ENCODE results near the gene SRPRB. TPM values are rescaled to one million over a fixed set of nuclear protein-coding genes. Genes with fewer than 3 reads are reported as not detected.

Gene SRPRB
- total and polyA plus RNA-seq, 2 experiments from 2014 or later, result 99.4 to 110 TPM

DNA sequence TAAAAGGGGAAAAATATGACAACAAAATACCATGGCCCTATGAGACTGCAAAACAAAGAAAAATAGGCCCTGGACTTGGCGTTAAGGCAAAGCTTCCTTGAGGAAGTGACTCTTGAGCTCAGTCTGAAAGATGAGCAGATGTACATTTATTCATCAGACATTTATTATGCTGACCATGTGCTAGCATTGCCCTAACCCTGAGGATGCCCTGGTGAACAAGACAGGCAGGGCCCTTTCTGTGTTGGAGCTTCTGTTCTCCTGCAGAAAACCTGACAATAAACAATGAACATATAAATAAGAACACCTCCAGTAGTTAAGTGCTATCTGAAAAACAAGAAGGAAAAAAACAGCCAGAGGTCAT is 47.1 kb upstream of the SRPRB start:
- Histone ChIP-seq H3K9me2 (ENCODE audit: insufficient read depth) (no peaks in the 10 kb centered on the region), H3K27me3 (replicated peaks; ENCODE audit: insufficient read depth) (peaks cover 8% of the 10 kb centered on the region; the same call in 1 of the 2 replicates), H3K9me3 (ENCODE audit: low read depth) (no peaks in the 10 kb centered on the region), H3K4me3 (no peak overlapping the region), H3K27ac (no peak overlapping the region), H4K20me1 (ENCODE audit: insufficient read depth) (no peaks in the 10 kb centered on the region), H3K4me1 (ENCODE audit: insufficient read depth) (no peaks in the 10 kb centered on the region), H3K4me2 (ENCODE audit: unreplicated experiment) (no peak overlapping the region), H3F3A (ENCODE audit: insufficient read depth) (no peaks in the 10 kb centered on the region), H3K9ac (no peak overlapping the region), H2AFZ (no peak overlapping the region), H3K36me3 (ENCODE audit: low read depth) (no peaks in the 10 kb centered on the region), H3K79me2 (ENCODE audit: insufficient read depth) (no peaks in the 10 kb centered on the region)
- no peak for TF ChIP-seq EZH2 (IDR thresholded peaks at IDR 0.05; ENCODE audit: insufficient read depth, poor library complexity, severe bottlenecking)
- TF ChIP-seq EZH2phosphoT487 (IDR thresholded peaks at IDR 0.05; ENCODE audit: insufficient read depth, low read depth), result no peak
- in situ Hi-C loops (cut with MboI), result no loop called here
- WGBS, 2 experiments (ENCODE audit: low coverage in 1 of 2, low lambda C conversion rate in 2 of 2, missing lambda C conversion rate in 2 of 2), result 53 to 55% methylated on average over 1 of the region's 1 CpG
- DNase-seq, result no peak

DNA sequence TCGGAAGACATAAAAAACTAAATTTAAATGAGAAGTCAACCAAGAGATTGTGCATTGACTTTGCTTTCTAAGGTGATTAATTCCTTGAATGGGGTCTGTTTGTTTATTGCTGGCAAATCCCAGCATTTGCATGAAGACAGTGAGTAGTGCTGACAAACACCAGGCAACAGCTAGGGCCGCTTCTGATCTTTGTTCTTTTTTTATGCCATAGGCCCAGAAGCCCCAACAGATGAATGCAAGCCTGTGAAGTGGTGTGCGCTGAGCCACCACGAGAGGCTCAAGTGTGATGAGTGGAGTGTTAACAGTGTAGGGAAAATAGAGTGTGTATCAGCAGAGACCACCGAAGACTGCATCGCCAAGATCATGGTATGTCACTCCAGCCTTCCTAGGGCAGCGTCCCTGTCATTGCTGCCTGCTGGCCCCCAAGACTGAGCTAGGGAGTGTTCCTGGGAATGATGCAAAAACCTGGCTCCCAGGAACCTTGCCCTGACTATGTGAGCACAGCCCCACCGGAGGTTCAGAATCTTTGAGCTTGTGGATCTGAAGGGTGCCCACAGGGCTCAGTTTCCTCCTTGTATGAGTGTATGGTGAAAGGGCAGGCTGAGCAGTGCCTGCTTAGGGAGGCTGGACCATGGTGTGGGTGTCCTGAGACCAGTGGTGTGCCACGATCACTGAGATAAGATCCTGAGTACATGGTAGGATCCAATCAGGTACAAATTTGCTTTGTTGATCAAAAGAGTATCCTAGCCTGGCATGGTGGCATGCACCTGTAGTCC is 46.5 kb upstream of the SRPRB start:
- no peaks in the 10 kb centered on the region for H3K9me2 ChIP-seq (ENCODE audit: insufficient read depth)
- no peak overlapping the region for H3K4me2 ChIP-seq (ENCODE audit: unreplicated experiment)
- TF ChIP-seq EZH2 (IDR thresholded peaks at IDR 0.05; ENCODE audit: insufficient read depth, poor library complexity, severe bottlenecking), result no peak
- no peak for TF ChIP-seq EZH2phosphoT487 (IDR thresholded peaks at IDR 0.05; ENCODE audit: insufficient read depth, low read depth)
- H3K27ac ChIP-seq, result no peak overlapping the region
- H2AFZ ChIP-seq, result no peak overlapping the region
- H3F3A ChIP-seq (ENCODE audit: insufficient read depth), result no peaks in the 10 kb centered on the region
- peaks cover 8% of the 10 kb centered on the region; the same call in 1 of the 2 replicates for H3K27me3 ChIP-seq (replicated peaks; ENCODE audit: insufficient read depth)
- no peaks in the 10 kb centered on the region for H4K20me1 ChIP-seq (ENCODE audit: insufficient read depth)
- no peak overlapping the region for H3K4me3 ChIP-seq
- H3K36me3 ChIP-seq (ENCODE audit: low read depth), result no peaks in the 10 kb centered on the region
- in situ Hi-C loops (cut with MboI), result no loop called here
- H3K9me3 ChIP-seq (ENCODE audit: low read depth), result no peaks in the 10 kb centered on the region
- H3K79me2 ChIP-seq (ENCODE audit: insufficient read depth), result no peaks in the 10 kb centered on the region
- H3K4me1 ChIP-seq (ENCODE audit: insufficient read depth), result no peaks in the 10 kb centered on the region
- no peak for DNase-seq
- 51 to 67% methylated on average over 9 of the region's 9 CpGs for WGBS, 2 experiments (ENCODE audit: low coverage in 1 of 2, low lambda C conversion rate in 2 of 2, missing lambda C conversion rate in 2 of 2)
- no peak overlapping the region for H3K9ac ChIP-seq

DNA sequence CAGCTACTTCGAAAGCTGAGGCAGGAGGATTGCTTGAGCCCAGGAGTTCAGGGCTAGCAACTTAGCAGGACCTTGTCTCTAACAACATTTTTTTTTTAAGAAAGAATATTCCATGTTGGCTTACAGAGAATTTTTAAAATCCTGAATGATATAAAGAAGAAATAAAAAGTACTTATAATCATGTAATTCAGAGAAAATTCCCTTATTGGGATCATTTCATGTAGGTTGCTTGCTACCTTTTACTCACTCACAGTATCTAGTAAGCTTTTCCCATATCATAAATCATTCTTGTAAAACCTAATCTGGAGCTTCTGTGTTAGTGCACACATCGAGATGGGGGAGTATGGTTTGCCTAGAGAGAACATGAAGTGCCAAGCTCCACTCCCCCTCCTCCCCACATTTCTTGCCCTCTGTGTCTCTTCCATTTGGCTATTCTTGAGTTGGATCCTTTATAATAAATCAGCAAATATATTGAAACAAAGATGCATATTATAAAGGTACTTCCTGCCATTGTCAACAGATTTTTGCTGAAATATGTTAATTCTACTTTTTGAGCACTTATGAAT is 45.8 kb upstream of the SRPRB start:
- peaks cover 10% of the 10 kb centered on the region; the same call in 1 of the 2 replicates for H3K27me3 ChIP-seq (replicated peaks; ENCODE audit: insufficient read depth)
- 19 to 29% methylated on average over 2 of the region's 2 CpGs for WGBS, 2 experiments (ENCODE audit: low coverage in 1 of 2, low lambda C conversion rate in 2 of 2, missing lambda C conversion rate in 2 of 2)
- H2AFZ ChIP-seq, result no peak overlapping the region
- H3K9me2 ChIP-seq (ENCODE audit: insufficient read depth), result no peaks in the 10 kb centered on the region
- no peaks in the 10 kb centered on the region for H3K9me3 ChIP-seq (ENCODE audit: low read depth)
- H4K20me1 ChIP-seq (ENCODE audit: insufficient read depth), result no peaks in the 10 kb centered on the region
- in situ Hi-C loops (cut with MboI), result no loop called here
- no peaks in the 10 kb centered on the region for H3K79me2 ChIP-seq (ENCODE audit: insufficient read depth)
- no peaks in the 10 kb centered on the region for H3K4me1 ChIP-seq (ENCODE audit: insufficient read depth)
- no peak overlapping the region for H3K4me3 ChIP-seq
- H3K27ac ChIP-seq, result no peak overlapping the region
- TF ChIP-seq EZH2phosphoT487 (IDR thresholded peaks at IDR 0.05; ENCODE audit: insufficient read depth, low read depth), result no peak
- no peak for TF ChIP-seq EZH2 (IDR thresholded peaks at IDR 0.05; ENCODE audit: insufficient read depth, poor library complexity, severe bottlenecking)
- H3K36me3 ChIP-seq (ENCODE audit: low read depth), result no peaks in the 10 kb centered on the region
- no peak overlapping the region for H3K9ac ChIP-seq
- DNase-seq, result no peak
- H3F3A ChIP-seq (ENCODE audit: insufficient read depth), result no peaks in the 10 kb centered on the region
- no peak overlapping the region for H3K4me2 ChIP-seq (ENCODE audit: unreplicated experiment)

DNA sequence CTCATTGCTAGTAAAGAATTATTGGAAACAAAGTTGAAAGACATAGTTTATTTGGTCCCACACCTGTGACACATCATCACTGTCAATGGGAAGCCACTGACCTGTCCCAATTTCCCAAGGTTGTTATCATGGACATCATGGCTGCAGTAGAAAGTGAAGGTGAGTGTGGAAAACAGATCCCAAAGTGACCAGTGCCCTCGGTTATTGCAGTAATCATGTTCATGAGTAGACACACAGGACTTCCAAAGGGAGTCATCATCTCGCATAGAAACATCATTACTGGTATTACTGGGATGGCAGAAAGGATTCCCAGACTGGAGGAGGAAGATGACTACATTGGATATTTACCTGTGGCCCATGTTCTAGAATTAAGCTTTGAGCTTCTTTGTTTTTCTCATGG is 44.7 kb upstream of the SRPRB start:
- TF ChIP-seq EZH2phosphoT487 (IDR thresholded peaks at IDR 0.05; ENCODE audit: insufficient read depth, low read depth), result no peak
- TF ChIP-seq EZH2 (IDR thresholded peaks at IDR 0.05; ENCODE audit: insufficient read depth, poor library complexity, severe bottlenecking), result no peak
- Histone ChIP-seq H3K9me3 (ENCODE audit: low read depth) (no peaks in the 10 kb centered on the region), H3K36me3 (ENCODE audit: low read depth) (no peaks in the 10 kb centered on the region), H3K4me2 (ENCODE audit: unreplicated experiment) (no peak overlapping the region), H3K4me1 (ENCODE audit: insufficient read depth) (no peaks in the 10 kb centered on the region), H3F3A (ENCODE audit: insufficient read depth) (no peaks in the 10 kb centered on the region), H3K9ac (no peak overlapping the region), H3K79me2 (ENCODE audit: insufficient read depth) (no peaks in the 10 kb centered on the region), H2AFZ (no peak overlapping the region), H3K4me3 (no peak overlapping the region), H3K9me2 (ENCODE audit: insufficient read depth) (no peaks in the 10 kb centered on the region), H4K20me1 (ENCODE audit: insufficient read depth) (no peaks in the 10 kb centered on the region), H3K27me3 (replicated peaks; ENCODE audit: insufficient read depth) (peaks cover 16% of the 10 kb centered on the region), H3K27ac (no peak overlapping the region)
- in situ Hi-C loops (cut with MboI), result no loop called here
- WGBS, 2 experiments (ENCODE audit: low coverage in 1 of 2, low lambda C conversion rate in 2 of 2, missing lambda C conversion rate in 2 of 2), result 34 to 44% methylated on average over 2 of the region's 2 CpGs
- no peak for DNase-seq
